Measurements from ENCODE around the gene MEF2D. TPM values are rescaled to one million over a fixed set of nuclear protein-coding genes. Genes with fewer than 3 reads are reported as not detected.

MEF2D gene
- total and polyA plus RNA-seq, 2 donors (not counting 1 experiment from before 2014, with no cell fraction given), result 65.6 to 128 TPM

GRCh38 chr1:156463874-156464273 lies 36.7 kb downstream of the MEF2D start:
- no peaks in the 10 kb centered on the region for H3K4me1 ChIP-seq (ENCODE audit: control insufficient read depth in 2 of 2, insufficient read depth in 2 of 2, low read length in 2 of 2)
- H3K4me3 Mint-ChIP-seq, result no peak overlapping the region
- H4K20me1 ChIP-seq (ENCODE audit: control insufficient read depth, insufficient read depth, low read length, poor library complexity, severe bottlenecking), result peaks cover 35% of the 10 kb centered on the region
- ATAC-seq (ENCODE audit: low read depth), result no peak
- ChIA-PET CTCF (no interaction called here), POLR2A (no interaction called here)
- H3K9ac ChIP-seq (ENCODE audit: low read length), result no peak overlapping the region
- no peaks in the 10 kb centered on the region for H3K79me2 ChIP-seq (ENCODE audit: control insufficient read depth, insufficient read depth, low read length)
- H3K27me3 ChIP-seq (replicated peaks in 1 of 4; ENCODE audit: control extremely low read depth in 1 of 4, control insufficient read depth in 3 of 4, insufficient read depth in 4 of 4, low read length in 3 of 4), result no peaks in the 10 kb centered on the region
- H3K36me3 ChIP-seq (replicated peaks in 1 of 2; ENCODE audit: control extremely low read depth in 1 of 2, control insufficient read depth in 1 of 2, extremely low read depth in 1 of 2, insufficient read depth in 2 of 2, low read length in 1 of 2), result peaks cover 0 to 35% of the 10 kb centered on the region in 2 experiments
- WGBS (ENCODE audit: insufficient coverage), result no CpG with 5 or more reads among the region's 4 CpGs
- no peak overlapping the region for H3K27ac Mint-ChIP-seq
- TF ChIP-seq CTCF (IDR thresholded peaks at IDR 0.05) (no peak), EZH2 (IDR thresholded peaks at IDR 0.05; ENCODE audit: borderline replicate concordance, insufficient read depth, low read depth, low read length, poor library complexity, severe bottlenecking) (no peak)
- no peaks in the 10 kb centered on the region for H3K9me3 Mint-ChIP-seq (ENCODE audit: insufficient read depth)
- no peak overlapping the region for H2AFZ ChIP-seq (ENCODE audit: insufficient read depth, low read depth, low read length, poor library complexity, severe bottlenecking)
- H3K4me1 Mint-ChIP-seq, result peaks cover 7% of the 10 kb centered on the region
- H3K4me2 ChIP-seq (replicated peaks; ENCODE audit: low read depth, low read length, poor library complexity, severe bottlenecking), result no peak overlapping the region
- intact Hi-C loops (cut with micrococcal nuclease), result no loop called here
- no peaks in the 10 kb centered on the region for H3K9me3 ChIP-seq (ENCODE audit: control extremely low read depth in 1 of 3, control insufficient read depth in 2 of 3, insufficient read depth in 1 of 3, low read length in 2 of 3)
- H3K4me3 ChIP-seq (ENCODE audit: control extremely low read depth in 1 of 5, extremely low read depth in 1 of 5, insufficient read depth in 1 of 5, low read depth in 2 of 5, low read length in 4 of 5), result no peak overlapping the region
- H3K27me3 Mint-ChIP-seq, result no peaks in the 10 kb centered on the region
- no peak for DNase-seq
- no peak overlapping the region for H3K27ac ChIP-seq (ENCODE audit: low read length in 2 of 2)

- no peak overlapping the region for H2AFZ ChIP-seq (ENCODE audit: insufficient read depth, low read depth, low read length, poor library complexity, severe bottlenecking)
- no peaks in the 10 kb centered on the region for H3K9me3 ChIP-seq (ENCODE audit: control extremely low read depth in 1 of 3, control insufficient read depth in 2 of 3, insufficient read depth in 1 of 3, low read length in 2 of 3)
- H3K4me2 ChIP-seq (replicated peaks; ENCODE audit: low read depth, low read length, poor library complexity, severe bottlenecking), result no peak overlapping the region
- ChIA-PET CTCF (no interaction called here), POLR2A (interaction anchor here (0.6 kb wide), 1 partner anchor 9 kb away, joined by 3 read pairs; no protein-coding TSS in a partner anchor)
- DNase-seq (no peak), ATAC-seq (ENCODE audit: low read depth) (no peak)
- H3K79me2 ChIP-seq (ENCODE audit: control insufficient read depth, insufficient read depth, low read length), result no peaks in the 10 kb centered on the region
- H3K9ac ChIP-seq (ENCODE audit: low read length), result no peak overlapping the region
- peak overlapping the region; percentile 50 for H3K27ac Mint-ChIP-seq
- no peak overlapping the region for H3K4me3 Mint-ChIP-seq
- no peaks in the 10 kb centered on the region for H3K9me3 Mint-ChIP-seq (ENCODE audit: insufficient read depth)
- no peak overlapping the region for H3K4me3 ChIP-seq (ENCODE audit: control extremely low read depth in 1 of 5, extremely low read depth in 1 of 5, insufficient read depth in 1 of 5, low read depth in 2 of 5, low read length in 4 of 5)
- no peaks in the 10 kb centered on the region for H3K27me3 Mint-ChIP-seq
- H3K4me1 ChIP-seq (ENCODE audit: control insufficient read depth in 2 of 2, insufficient read depth in 2 of 2, low read length in 2 of 2), result no peaks in the 10 kb centered on the region
- no peaks in the 10 kb centered on the region for H3K27me3 ChIP-seq (replicated peaks in 1 of 4; ENCODE audit: control extremely low read depth in 1 of 4, control insufficient read depth in 3 of 4, insufficient read depth in 4 of 4, low read length in 3 of 4)
- peaks cover 0 to 28% of the 10 kb centered on the region in 2 experiments for H3K36me3 ChIP-seq (replicated peaks in 1 of 2; ENCODE audit: control extremely low read depth in 1 of 2, control insufficient read depth in 1 of 2, extremely low read depth in 1 of 2, insufficient read depth in 2 of 2, low read length in 1 of 2)
- H4K20me1 ChIP-seq (ENCODE audit: control insufficient read depth, insufficient read depth, low read length, poor library complexity, severe bottlenecking), result peaks cover 28% of the 10 kb centered on the region
- 89% methylated on average over 13 of the region's 20 CpGs for WGBS (ENCODE audit: insufficient coverage)
- intact Hi-C loops (cut with micrococcal nuclease), result no loop called here
- TF ChIP-seq EZH2 (IDR thresholded peaks at IDR 0.05; ENCODE audit: borderline replicate concordance, insufficient read depth, low read depth, low read length, poor library complexity, severe bottlenecking), result no peak
- TF ChIP-seq CTCF (IDR thresholded peaks at IDR 0.05), result no peak
- peaks cover 5% of the 10 kb centered on the region for H3K4me1 Mint-ChIP-seq
- no peak overlapping the region for H3K27ac ChIP-seq (ENCODE audit: low read length in 2 of 2)
Observed at GRCh38 chr1:156462954-156463795, 37.4 kb downstream of the MEF2D start.
